A549 (cell line): ENCODE measurements around the gene ADAMTS2. TPM values are rescaled to one million over a fixed set of nuclear protein-coding genes. Genes with fewer than 3 reads are reported as not detected.

ENCODE experiments used
- ATAC-seq, 2 experiments: fragments of 200-7000 bp in 1 of 2; fragments of >200 bp in 1 of 2; cut with Nextera tagmentation in 1 of 2; cut with Tn5 transposase in 1 of 2; 3 replicates each; pipeline versions ENCODE4 v1.8.0 to v1.9.1; 2018 to 2020; ENCODE audit warnings: mild to moderate bottlenecking in 1 of 2, moderate library complexity in 1 of 2
- CTCF ChIA-PET: fragments of 300-600 bp; sonication (Branson Sonifier 250); formaldehyde crosslinking; extraction: SDS; loops from one replicate; lab custom pipeline; 2021; ENCODE audit warnings: antibody characterized with exemption, inconsistent platforms; lab: Yijun Ruan, JAX
- POLR2A ChIA-PET: fragments of 350-600 bp; formaldehyde crosslinking; extraction: SDS; loops from one replicate; lab custom pipeline; 2021; ENCODE audit warnings: antibody characterized with exemption, inconsistent platforms; lab: Yijun Ruan, JAX
- DNase-seq, 2 experiments: peaks; one replicate each; pipeline versions ENCODE4 v3.0.0 to v3.0.0-alpha.2; 2011 to 2016; ENCODE audit warnings: low read depth in 1 of 2, low spot score in 1 of 2
- FAIRE-seq: peaks from 2 replicates; lab custom pipeline; 2011; peaks lifted over from hg19 to GRCh38; lab: Jason Lieb, UNC
- H3K27ac ChIP-seq, 2 experiments: fragments of >200 bp; sonication (Bioruptor Twin); formaldehyde crosslinking; 3 replicates each; pipeline ENCODE4 v1.5.1; 2016 to 2017
- H3K4me1 ChIP-seq: fragments of >200 bp; sonication (Bioruptor Twin); formaldehyde crosslinking; 3 replicates; pipeline ENCODE4 v1.6.1; 2016
- H3K4me2 ChIP-seq: fragments of >200 bp; sonication (Bioruptor Twin); formaldehyde crosslinking; 3 replicates; pipeline ENCODE4 v1.6.1; 2016
- H3K4me3 ChIP-seq: fragments of >200 bp; sonication (Bioruptor Twin); formaldehyde crosslinking; 3 replicates; pipeline ENCODE4 v1.5.1; 2016
- H3K9me3 ChIP-seq: fragments of >200 bp; sonication (Bioruptor Twin); formaldehyde crosslinking; 3 replicates; pipeline ENCODE4 v1.6.1; 2016
- BHLHE40 ChIP-seq: IDR thresholded peaks from 2 replicates; pipeline ENCODE4 v1.6.1; 2012; ENCODE audit warnings: low read depth, low read length, inconsistent platforms
- CBX8 ChIP-seq: fragments of 200-600 bp; sonication (generic); IDR thresholded peaks from 2 replicates; pipeline ENCODE4 v1.6.1; 2016
- CHD2 ChIP-seq: fragments of 150-350 bp; IDR thresholded peaks from 2 replicates; pipeline ENCODE4 v1.6.1; 2014; ENCODE audit warnings: low read length; ENCODE audit not compliant: partially characterized antibody
- CHD4 ChIP-seq: fragments of 200-600 bp; sonication (generic); IDR thresholded peaks from 2 replicates; pipeline ENCODE4 v1.6.1; 2016; ENCODE audit warnings: antibody characterized with exemption, mild to moderate bottlenecking, borderline replicate concordance
- EHF ChIP-seq: fragments of 250-450 bp; sonication (Bioruptor Pico); IDR thresholded peaks from 2 replicates; pipeline ENCODE4 v1.5.0; 2020; ENCODE audit warnings: mild to moderate bottlenecking
- FOSL2 ChIP-seq, 2 experiments: fragments of 450-650 bp in 1 of 2; fragments of >200 bp in 1 of 2; sonication (Bioruptor Twin) in 1 of 2; formaldehyde crosslinking; IDR thresholded peaks; 2 replicates each; pipeline versions ENCODE4 v1.5.0 to v1.6.1; 2016 to 2020; ENCODE audit warnings: mild to moderate bottlenecking in 1 of 2, moderate library complexity in 1 of 2
- FOXS1 ChIP-seq: fragments of 250-450 bp; sonication (Bioruptor Pico); IDR thresholded peaks from 2 replicates; pipeline ENCODE4 v1.5.0; 2020; ENCODE audit warnings: mild to moderate bottlenecking, moderate library complexity
- GATA3 ChIP-seq: IDR thresholded peaks from 2 replicates; pipeline ENCODE4 v1.6.1; 2012; ENCODE audit warnings: borderline replicate concordance
- HOXA7 ChIP-seq: fragments of 250-450 bp; sonication (Bioruptor Pico); IDR thresholded peaks from 2 replicates; pipeline ENCODE4 v1.5.0; 2020; ENCODE audit warnings: mild to moderate bottlenecking, moderate library complexity
- JUNB ChIP-seq: fragments of >200 bp; sonication (Bioruptor Twin); formaldehyde crosslinking; IDR thresholded peaks from 2 replicates; pipeline ENCODE4 v1.6.1; 2016
- MYC ChIP-seq: IDR thresholded peaks from 2 replicates; pipeline ENCODE4 v1.6.1; 2012; ENCODE audit warnings: mild to moderate bottlenecking, inconsistent platforms, low read length, improper control_type of control experiment, borderline replicate concordance
- PHF8 ChIP-seq: fragments of 200-600 bp; sonication (generic); IDR thresholded peaks from 2 replicates; pipeline ENCODE4 v1.6.1; 2016; ENCODE audit warnings: low read depth, mild to moderate bottlenecking, antibody characterized with exemption, moderate library complexity, borderline replicate concordance
- RFX5 ChIP-seq: fragments of 450-650 bp; IDR thresholded peaks from 2 replicates; pipeline ENCODE4 v1.7.1; 2014; ENCODE audit warnings: antibody characterized with exemption, mild to moderate bottlenecking, moderate library complexity
- RNF2 ChIP-seq: fragments of 200-600 bp; sonication (generic); IDR thresholded peaks from 2 replicates; pipeline ENCODE4 v1.6.1; 2016; ENCODE audit warnings: low read depth, mild to moderate bottlenecking, antibody characterized with exemption, moderate library complexity, borderline replicate concordance
- ZNF302 ChIP-seq: fragments of 250-450 bp; sonication (Bioruptor Pico); IDR thresholded peaks from 2 replicates; pipeline ENCODE4 v1.9.0; 2021; ENCODE audit warnings: inconsistent platforms, mild to moderate bottlenecking, moderate library complexity
- ZSCAN20 ChIP-seq: fragments of 250-450 bp; sonication (Bioruptor Pico); IDR thresholded peaks from 2 replicates; pipeline ENCODE4 v1.8.0; 2022; ENCODE audit warnings: mild to moderate bottlenecking, moderate library complexity
- WGBS: methylation state at CpG from one replicate; pipeline ENCODE4 v1.1.6; 2017; ENCODE audit errors: missing lambda C conversion rate; 5-methylcytosine and 5-hydroxymethylcytosine counted together
- polyA plus RNA-seq, 4 experiments: library from polyadenylated mRNA; depleted of rRNA in 3 of 4; stranded (reverse); fragments of >200 nt; fragmentation: RNase III in 1 of 4; extraction: RNeasy Plus Mini Kit Qiagen cat#74134 plus additional on column Dnase treatment in 1 of 4; gene quantifications; 2 replicates in 3 of 4; 3 replicates in 1 of 4; pipeline ENCODE4 v1.2.3, GENCODE V29; 2011 to 2017
- TF ChIP-seq, protein P1 (sequence below): fragments of >200 bp; sonication (Bioruptor Twin); formaldehyde crosslinking; IDR thresholded peaks from 3 replicates; pipeline ENCODE4 v1.5.1; 2016
- TF ChIP-seq, protein P2 (sequence below): fragments of 450-650 bp; IDR thresholded peaks from 2 replicates; pipeline ENCODE4 v1.6.1; 2014; ENCODE audit warnings: antibody characterized with exemption
- TF ChIP-seq, protein P3 (sequence below): fragments of 250-450 bp; sonication (Bioruptor Pico); IDR thresholded peaks from 2 replicates; pipeline ENCODE4 v1.5.0; 2021; ENCODE audit warnings: mild to moderate bottlenecking, moderate library complexity, borderline replicate concordance

Gene ADAMTS2
- polyA plus RNA-seq, 2 of the 4 experiments (the other 2 are of a cell fraction) = not detected

DNA sequence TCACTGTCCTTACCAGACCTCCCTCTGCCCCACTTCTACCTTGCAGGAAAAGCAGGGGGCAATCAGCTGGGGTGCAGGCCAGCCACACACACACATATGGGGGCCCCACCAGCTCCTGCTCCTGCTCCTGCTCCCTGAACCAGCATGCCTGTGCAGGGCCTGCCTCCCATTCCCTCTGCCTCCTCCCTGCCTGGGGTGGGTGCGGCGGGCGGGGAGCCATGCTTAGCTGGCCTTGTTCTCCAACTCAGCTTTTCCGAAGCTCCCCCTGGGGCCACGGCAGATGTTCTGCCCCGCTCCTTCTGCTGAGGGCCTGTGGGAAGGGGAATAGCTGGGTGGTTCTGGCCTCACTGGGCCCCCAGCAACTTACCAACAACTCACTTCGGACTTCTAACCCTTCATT lies 195.2 kb downstream of the ADAMTS2 start:
- ATAC-seq (no peak), DNase-seq (no peak), FAIRE-seq (no peak)
- ChIA-PET CTCF (no interaction called here), POLR2A (no interaction called here)
- peaks cover 6% of the 10 kb centered on the region; the same call in 1 of the 3 replicates for H3K9me3 ChIP-seq
- TF ChIP-seq FOXS1 (CRISPR knock-in tag) = no peak
- no peak overlapping the region for H3K27ac ChIP-seq
- H3K4me3 ChIP-seq = no peak overlapping the region
- no peaks in the 10 kb centered on the region for H3K4me1 ChIP-seq
- 0% methylated on average over 2 of the region's 7 CpGs for WGBS
- H3K4me2 ChIP-seq = no peak overlapping the region

DNA sequence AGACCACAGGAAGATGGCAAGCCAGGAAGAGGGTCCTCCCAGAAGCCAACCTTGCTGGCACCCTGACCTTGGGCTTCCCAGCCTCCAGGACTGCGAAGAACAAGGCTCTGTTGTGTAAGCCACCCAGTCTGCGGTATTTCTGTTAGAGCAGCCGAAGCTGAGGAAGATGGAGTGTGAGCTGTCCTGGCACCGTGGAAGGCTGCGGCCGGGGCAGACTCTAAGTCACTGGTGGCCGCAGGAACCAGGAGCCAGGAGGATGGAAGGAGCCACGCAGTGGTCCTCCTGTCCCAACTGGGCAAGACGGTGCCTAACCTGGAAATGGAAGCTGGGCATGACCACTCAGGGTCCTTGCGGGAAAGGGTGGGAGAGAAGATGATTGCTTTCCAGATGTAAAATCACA lies 196.0 kb downstream of the ADAMTS2 start:
- ChIA-PET POLR2A (no interaction called here), CTCF (no interaction called here)
- no peak for FAIRE-seq
- WGBS = 16% methylated on average over 10 of the region's 10 CpGs
- Histone ChIP-seq H3K4me3 (no peak overlapping the region), H3K27ac (no peak overlapping the region), H3K9me3 (peaks cover 11% of the 10 kb centered on the region; the same call in 1 of the 3 replicates), H3K4me2 (no peak overlapping the region), H3K4me1 (no peaks in the 10 kb centered on the region)
- TF ChIP-seq CBX8 = no peak
- TF ChIP-seq RNF2 = no peak
- TF ChIP-seq, protein P1, sequence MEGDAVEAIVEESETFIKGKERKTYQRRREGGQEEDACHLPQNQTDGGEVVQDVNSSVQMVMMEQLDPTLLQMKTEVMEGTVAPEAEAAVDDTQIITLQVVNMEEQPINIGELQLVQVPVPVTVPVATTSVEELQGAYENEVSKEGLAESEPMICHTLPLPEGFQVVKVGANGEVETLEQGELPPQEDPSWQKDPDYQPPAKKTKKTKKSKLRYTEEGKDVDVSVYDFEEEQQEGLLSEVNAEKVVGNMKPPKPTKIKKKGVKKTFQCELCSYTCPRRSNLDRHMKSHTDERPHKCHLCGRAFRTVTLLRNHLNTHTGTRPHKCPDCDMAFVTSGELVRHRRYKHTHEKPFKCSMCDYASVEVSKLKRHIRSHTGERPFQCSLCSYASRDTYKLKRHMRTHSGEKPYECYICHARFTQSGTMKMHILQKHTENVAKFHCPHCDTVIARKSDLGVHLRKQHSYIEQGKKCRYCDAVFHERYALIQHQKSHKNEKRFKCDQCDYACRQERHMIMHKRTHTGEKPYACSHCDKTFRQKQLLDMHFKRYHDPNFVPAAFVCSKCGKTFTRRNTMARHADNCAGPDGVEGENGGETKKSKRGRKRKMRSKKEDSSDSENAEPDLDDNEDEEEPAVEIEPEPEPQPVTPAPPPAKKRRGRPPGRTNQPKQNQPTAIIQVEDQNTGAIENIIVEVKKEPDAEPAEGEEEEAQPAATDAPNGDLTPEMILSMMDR = no peak
- no peak for TF ChIP-seq CHD2
- no peak for TF ChIP-seq MYC
- no peak for TF ChIP-seq PHF8
- TF ChIP-seq, protein P2, sequence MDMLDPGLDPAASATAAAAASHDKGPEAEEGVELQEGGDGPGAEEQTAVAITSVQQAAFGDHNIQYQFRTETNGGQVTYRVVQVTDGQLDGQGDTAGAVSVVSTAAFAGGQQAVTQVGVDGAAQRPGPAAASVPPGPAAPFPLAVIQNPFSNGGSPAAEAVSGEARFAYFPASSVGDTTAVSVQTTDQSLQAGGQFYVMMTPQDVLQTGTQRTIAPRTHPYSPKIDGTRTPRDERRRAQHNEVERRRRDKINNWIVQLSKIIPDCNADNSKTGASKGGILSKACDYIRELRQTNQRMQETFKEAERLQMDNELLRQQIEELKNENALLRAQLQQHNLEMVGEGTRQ = no peak
- no peak for TF ChIP-seq HOXA7 (CRISPR knock-in tag)
- TF ChIP-seq, protein P3, sequence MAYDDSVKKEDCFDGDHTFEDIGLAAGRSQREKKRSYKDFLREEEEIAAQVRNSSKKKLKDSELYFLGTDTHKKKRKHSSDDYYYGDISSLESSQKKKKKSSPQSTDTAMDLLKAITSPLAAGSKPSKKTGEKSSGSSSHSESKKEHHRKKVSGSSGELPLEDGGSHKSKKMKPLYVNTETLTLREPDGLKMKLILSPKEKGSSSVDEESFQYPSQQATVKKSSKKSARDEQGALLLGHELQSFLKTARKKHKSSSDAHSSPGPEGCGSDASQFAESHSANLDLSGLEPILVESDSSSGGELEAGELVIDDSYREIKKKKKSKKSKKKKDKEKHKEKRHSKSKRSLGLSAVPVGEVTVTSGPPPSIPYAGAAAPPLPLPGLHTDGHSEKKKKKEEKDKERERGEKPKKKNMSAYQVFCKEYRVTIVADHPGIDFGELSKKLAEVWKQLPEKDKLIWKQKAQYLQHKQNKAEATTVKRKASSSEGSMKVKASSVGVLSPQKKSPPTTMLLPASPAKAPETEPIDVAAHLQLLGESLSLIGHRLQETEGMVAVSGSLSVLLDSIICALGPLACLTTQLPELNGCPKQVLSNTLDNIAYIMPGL (CRISPR knock-in tag) = no peak
- no peak for TF ChIP-seq ZSCAN20
- TF ChIP-seq RFX5 = no peak
- TF ChIP-seq FOSL2 (IDR thresholded peaks at IDR 0.05) = no peak
- TF ChIP-seq FOSL2 (CRISPR knock-in tag; IDR thresholded peaks at IDR 0.05) = no peak
- no peak for TF ChIP-seq JUNB
- no peak for TF ChIP-seq BHLHE40
- no peak for TF ChIP-seq ZNF302
- no peak for TF ChIP-seq CHD4
- DNase-seq = no peak
- no peak for ATAC-seq

DNA sequence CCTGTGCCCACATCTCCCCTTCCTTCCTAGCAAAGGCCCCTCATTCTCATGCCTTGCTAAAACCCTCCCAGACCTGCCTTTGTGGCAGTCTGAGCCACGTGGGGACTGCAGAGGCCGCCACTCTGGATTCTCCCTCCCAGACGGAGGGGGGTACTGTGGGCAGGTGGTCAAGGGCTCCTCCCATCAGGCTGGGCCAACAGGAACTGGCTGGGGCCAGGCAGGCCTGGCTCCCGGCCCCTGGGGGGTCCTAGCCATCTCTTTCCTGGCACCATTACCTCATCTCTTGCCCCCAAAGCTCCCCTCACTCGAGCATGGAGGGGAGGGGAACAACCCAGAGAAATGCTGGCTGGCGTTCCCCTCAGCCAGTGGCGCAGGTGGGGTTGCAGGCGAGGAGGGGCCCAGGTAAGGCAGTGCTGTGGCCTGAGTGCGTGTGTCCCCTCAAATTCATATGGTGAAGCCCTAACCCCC lies 196.5 kb downstream of the ADAMTS2 start:
- CTCF ChIA-PET = no interaction called here
- Histone ChIP-seq H3K27ac (no peak overlapping the region), H3K4me1 (no peaks in the 10 kb centered on the region), H3K4me2 (no peak overlapping the region), H3K9me3 (0 out of 3 replicates have a peak, but pooled peaks cover 11% of the 10 kb centered on the region), H3K4me3 (no peak overlapping the region)
- DNase-seq (no peak), FAIRE-seq (no peak), ATAC-seq (no peak)
- TF ChIP-seq FOSL2 (IDR thresholded peaks at IDR 0.05) (no peak), FOSL2 (CRISPR knock-in tag; IDR thresholded peaks at IDR 0.05) (no peak), CHD2 (no peak), GATA3 (no peak), EHF (CRISPR knock-in tag) (no peak)
- POLR2A ChIA-PET = no interaction called here
- 0% methylated on average over 1 of the region's 9 CpGs for WGBS
